ENCODE data around the gene COG5. TPM values are rescaled to one million over a fixed set of nuclear protein-coding genes. Genes with fewer than 3 reads are reported as not detected.

Gene COG5
- total RNA-seq, 1 donor from 2014 or later: 44.7 TPM

GRCh38 chr7:107219563-107220244 is 344.0 kb downstream of the COG5 start:
- TF ChIP-seq CTCF (IDR thresholded peaks at IDR 0.05): no peak
- no peaks in the 10 kb centered on the region for H3K9me3 Mint-ChIP-seq (ENCODE audit: unreplicated experiment)
- H3K4me1 Mint-ChIP-seq (ENCODE audit: unreplicated experiment): no peaks in the 10 kb centered on the region
- peaks cover 15% of the 10 kb centered on the region for H3K36me3 Mint-ChIP-seq (ENCODE audit: unreplicated experiment)
- H3K27ac Mint-ChIP-seq (ENCODE audit: unreplicated experiment): no peak overlapping the region
- no peak overlapping the region for H3K4me3 Mint-ChIP-seq (ENCODE audit: unreplicated experiment)
- no peak for DNase-seq (ENCODE audit: extremely low spot score, unreplicated experiment)
- no peaks in the 10 kb centered on the region for H3K27me3 Mint-ChIP-seq (ENCODE audit: unreplicated experiment)

GRCh38 chr7:107213945-107214344 is 349.8 kb downstream of the COG5 start:
- H3K27ac Mint-ChIP-seq (ENCODE audit: unreplicated experiment): no peak overlapping the region
- H3K36me3 Mint-ChIP-seq (ENCODE audit: unreplicated experiment): peaks cover 28% of the 10 kb centered on the region
- H3K27me3 Mint-ChIP-seq (ENCODE audit: unreplicated experiment): no peaks in the 10 kb centered on the region
- no peak for TF ChIP-seq CTCF (IDR thresholded peaks at IDR 0.05)
- DNase-seq (ENCODE audit: extremely low spot score, unreplicated experiment): no peak
- H3K9me3 Mint-ChIP-seq (ENCODE audit: unreplicated experiment): peaks cover 10% of the 10 kb centered on the region
- H3K4me3 Mint-ChIP-seq (ENCODE audit: unreplicated experiment): no peak overlapping the region
- peaks cover 5% of the 10 kb centered on the region for H3K4me1 Mint-ChIP-seq (ENCODE audit: unreplicated experiment)

GRCh38 chr7:107213193-107213788 is 350.4 kb downstream of the COG5 start:
- Mint-ChIP-seq H3K4me3 (ENCODE audit: unreplicated experiment) (no peak overlapping the region), H3K27ac (ENCODE audit: unreplicated experiment) (no peak overlapping the region), H3K4me1 (ENCODE audit: unreplicated experiment) (peaks cover 11% of the 10 kb centered on the region), H3K9me3 (ENCODE audit: unreplicated experiment) (peaks cover 10% of the 10 kb centered on the region), H3K27me3 (ENCODE audit: unreplicated experiment) (no peaks in the 10 kb centered on the region), H3K36me3 (ENCODE audit: unreplicated experiment) (peaks cover 29% of the 10 kb centered on the region)
- TF ChIP-seq CTCF (IDR thresholded peaks at IDR 0.05): no peak
- no peak for DNase-seq (ENCODE audit: extremely low spot score, unreplicated experiment)

- DNase-seq (ENCODE audit: extremely low spot score, unreplicated experiment): no peak
- Mint-ChIP-seq H3K4me3 (ENCODE audit: unreplicated experiment) (no peak overlapping the region), H3K4me1 (ENCODE audit: unreplicated experiment) (peaks cover 17% of the 10 kb centered on the region), H3K36me3 (ENCODE audit: unreplicated experiment) (peaks cover 28% of the 10 kb centered on the region), H3K9me3 (ENCODE audit: unreplicated experiment) (peaks cover 10% of the 10 kb centered on the region), H3K27ac (ENCODE audit: unreplicated experiment) (no peak overlapping the region), H3K27me3 (ENCODE audit: unreplicated experiment) (no peaks in the 10 kb centered on the region)
- no peak for TF ChIP-seq CTCF (IDR thresholded peaks at IDR 0.05)
Measured at GRCh38 chr7:107212725-107213124, 351.0 kb downstream of the COG5 start.

- DNase-seq (ENCODE audit: extremely low spot score, unreplicated experiment): no peak
- peaks cover 36% of the 10 kb centered on the region for H3K4me1 Mint-ChIP-seq (ENCODE audit: unreplicated experiment)
- H3K27ac Mint-ChIP-seq (ENCODE audit: unreplicated experiment): no peak overlapping the region
- H3K36me3 Mint-ChIP-seq (ENCODE audit: unreplicated experiment): peaks cover 27% of the 10 kb centered on the region
- no peak overlapping the region for H3K4me3 Mint-ChIP-seq (ENCODE audit: unreplicated experiment)
- peaks cover 10% of the 10 kb centered on the region for H3K9me3 Mint-ChIP-seq (ENCODE audit: unreplicated experiment)
- TF ChIP-seq CTCF (IDR thresholded peaks at IDR 0.05): no peak
- no peaks in the 10 kb centered on the region for H3K27me3 Mint-ChIP-seq (ENCODE audit: unreplicated experiment)
Measured at GRCh38 chr7:107210400-107210799, 353.3 kb downstream of the COG5 start.
